HEK293 (cell line): Measurements from ENCODE around the gene KDM4C.

ENCODE experiments used
- CTCF ChIA-PET: fragments of 350-600 bp; formaldehyde crosslinking; extraction: SDS; loops from one replicate; lab custom pipeline; 2021; ENCODE audit warnings: antibody characterized with exemption; lab: Yijun Ruan, JAX
- POLR2A ChIA-PET: fragments of 300-600 bp; formaldehyde crosslinking; extraction: SDS; loops from one replicate; lab custom pipeline; 2020; ENCODE audit warnings: antibody characterized with exemption, inconsistent platforms; lab: Yijun Ruan, JAX
- H3K27ac ChIP-seq: fragments of 200-500 bp; sonication (Bioruptor generic); 2 replicates; pipeline ENCODE4 v1.5.1; 2014; ENCODE audit warnings: low read depth, low read length, control low read depth, inconsistent platforms; ENCODE audit errors: extremely low read depth
- H3K36me3 ChIP-seq, 2 experiments: fragments of 200-500 bp in 1 of 2; sonication (Bioruptor generic) in 1 of 2; 1 replicate in 1 of 2; 2 replicates in 1 of 2; pipeline ENCODE4 v1.5.1; 2014 to 2017; ENCODE audit warnings: inconsistent platforms in 2 of 2, low read length in 2 of 2; ENCODE audit not compliant: control insufficient read depth in 2 of 2, insufficient read depth in 1 of 2
- H3K4me1 ChIP-seq: fragments of 200-500 bp; sonication (Bioruptor generic); 2 replicates; pipeline ENCODE4 v1.5.1; 2014; ENCODE audit warnings: mild to moderate bottlenecking, low read length, inconsistent platforms; ENCODE audit not compliant: control insufficient read depth, insufficient read depth
- H3K4me3 ChIP-seq: 2 replicates; pipeline ENCODE4 v1.5.1; 2011; ENCODE audit warnings: low read depth, mild to moderate bottlenecking, control low read depth, low read length, moderate library complexity
- H3K9me3 ChIP-seq: fragments of 200-500 bp; sonication (Bioruptor generic); 2 replicates; pipeline ENCODE4 v1.5.1; 2014; ENCODE audit warnings: low read depth, low read length, inconsistent platforms; ENCODE audit not compliant: control insufficient read depth, insufficient read depth
- GLI4 ChIP-seq: fragments of 450-650 bp; formaldehyde crosslinking; IDR thresholded peaks from 2 replicates; pipeline ENCODE4 v1.5.1; 2016; ENCODE audit warnings: missing biosample characterization, missing genetic modification characterization
- HOXA7 ChIP-seq: sonication (generic); formaldehyde crosslinking; IDR thresholded peaks from 2 replicates; pipeline ENCODE4 v1.8.1; 2022; ENCODE audit warnings: missing genetic modification reagents, borderline replicate concordance
- KLF10 ChIP-seq: fragments of 450-650 bp; IDR thresholded peaks from 2 replicates; pipeline ENCODE4 v1.5.1; 2018; ENCODE audit warnings: missing biosample characterization, mild to moderate bottlenecking, missing genetic modification characterization
- REST ChIP-seq: fragments of 450-650 bp; formaldehyde crosslinking; IDR thresholded peaks from 2 replicates; pipeline ENCODE4 v1.5.1; 2016; ENCODE audit warnings: missing biosample characterization, missing genetic modification characterization
- SCRT2 ChIP-seq: fragments of 450-650 bp; formaldehyde crosslinking; IDR thresholded peaks from 2 replicates; pipeline ENCODE4 v1.5.1; 2016; ENCODE audit warnings: missing biosample characterization, missing genetic modification characterization
- SP2 ChIP-seq: fragments of 450-650 bp; formaldehyde crosslinking; IDR thresholded peaks from 2 replicates; pipeline ENCODE4 v1.5.1; 2016; ENCODE audit warnings: missing biosample characterization, missing genetic modification characterization
- SP7 ChIP-seq: fragments of 450-650 bp; formaldehyde crosslinking; IDR thresholded peaks from 2 replicates; pipeline ENCODE4 v1.5.1; 2016; ENCODE audit warnings: missing biosample characterization, missing genetic modification characterization
- ZBTB1 ChIP-seq: fragments of 450-650 bp; formaldehyde crosslinking; IDR thresholded peaks from 2 replicates; pipeline ENCODE4 v1.5.1; 2016; ENCODE audit warnings: missing biosample characterization, missing genetic modification characterization
- ZBTB11 ChIP-seq: fragments of 450-650 bp; formaldehyde crosslinking; conservative IDR thresholded peaks from 2 replicates; pipeline ENCODE4 v1.5.1; 2016; ENCODE audit warnings: low read depth, missing biosample characterization, missing genetic modification characterization
- ZBTB6 ChIP-seq: fragments of 450-650 bp; formaldehyde crosslinking; IDR thresholded peaks from 2 replicates; pipeline ENCODE4 v1.5.1; 2017; ENCODE audit warnings: missing biosample characterization, missing genetic modification characterization
- ZIC2 ChIP-seq: fragments of 450-650 bp; formaldehyde crosslinking; IDR thresholded peaks from 2 replicates; pipeline ENCODE4 v1.5.1; 2016; ENCODE audit warnings: missing biosample characterization, missing genetic modification characterization
- ZNF133 ChIP-seq: fragments of 450-650 bp; formaldehyde crosslinking; IDR thresholded peaks from 2 replicates; pipeline ENCODE4 v1.5.1; 2016; ENCODE audit warnings: missing biosample characterization, missing genetic modification characterization
- ZNF221 ChIP-seq: fragments of 450-650 bp; formaldehyde crosslinking; IDR thresholded peaks from 2 replicates; pipeline ENCODE4 v1.5.1; 2017; ENCODE audit warnings: missing biosample characterization, missing genetic modification characterization, borderline replicate concordance
- ZNF324 ChIP-seq: fragments of 450-650 bp; formaldehyde crosslinking; IDR thresholded peaks from 2 replicates; pipeline ENCODE4 v1.5.1; 2016; ENCODE audit warnings: missing biosample characterization, missing genetic modification characterization
- ZNF341 ChIP-seq: fragments of 450-650 bp; formaldehyde crosslinking; IDR thresholded peaks from 2 replicates; pipeline ENCODE4; 2016; ENCODE audit warnings: low read depth, missing biosample characterization, missing genetic modification characterization
- ZNF391 ChIP-seq: fragments of 450-650 bp; formaldehyde crosslinking; IDR thresholded peaks from 2 replicates; pipeline ENCODE4 v1.5.1; 2016; ENCODE audit warnings: low read depth, missing biosample characterization, missing genetic modification characterization, borderline replicate concordance
- ZNF513 ChIP-seq: fragments of 450-650 bp; IDR thresholded peaks from 2 replicates; pipeline ENCODE4 v1.5.1; 2018; ENCODE audit warnings: missing biosample characterization, missing genetic modification characterization
- ZNF549 ChIP-seq: fragments of 450-650 bp; IDR thresholded peaks from 2 replicates; pipeline ENCODE4 v1.5.1; 2018; ENCODE audit warnings: missing biosample characterization, missing genetic modification characterization, mild to moderate bottlenecking, inconsistent platforms, moderate library complexity
- ZNF555 ChIP-seq: fragments of 450-650 bp; formaldehyde crosslinking; conservative IDR thresholded peaks from 2 replicates; pipeline ENCODE4 v1.5.1; 2017; ENCODE audit warnings: missing biosample characterization, mild to moderate bottlenecking, missing genetic modification characterization, inconsistent platforms
- ZNF558 ChIP-seq: fragments of 450-650 bp; formaldehyde crosslinking; IDR thresholded peaks from 2 replicates; pipeline ENCODE4 v1.5.1; 2016; ENCODE audit warnings: missing biosample characterization, missing genetic modification characterization
- ZNF621 ChIP-seq: fragments of 450-650 bp; formaldehyde crosslinking; IDR thresholded peaks from 2 replicates; pipeline ENCODE4 v1.5.1; 2017; ENCODE audit warnings: missing biosample characterization, missing genetic modification characterization
- ZNF692 ChIP-seq: fragments of 450-650 bp; formaldehyde crosslinking; IDR thresholded peaks from 2 replicates; pipeline ENCODE4 v1.5.1; 2016; ENCODE audit warnings: missing biosample characterization, missing genetic modification characterization
- ZNF701 ChIP-seq: fragments of 450-650 bp; formaldehyde crosslinking; IDR thresholded peaks from 2 replicates; pipeline ENCODE4 v1.5.1; 2016; ENCODE audit warnings: missing biosample characterization, missing genetic modification characterization
- ZNF707 ChIP-seq: fragments of 450-650 bp; formaldehyde crosslinking; IDR thresholded peaks from 2 replicates; pipeline ENCODE4 v1.5.1; 2016; ENCODE audit warnings: missing biosample characterization, missing genetic modification characterization
- ZNF76 ChIP-seq: fragments of 450-650 bp; formaldehyde crosslinking; IDR thresholded peaks from 2 replicates; pipeline ENCODE4; 2016; ENCODE audit warnings: low read depth, missing biosample characterization, missing genetic modification characterization, borderline replicate concordance
- ZNF768 ChIP-seq: fragments of 450-650 bp; formaldehyde crosslinking; IDR thresholded peaks from 2 replicates; pipeline ENCODE4 v1.5.1; 2018; ENCODE audit warnings: missing biosample characterization, mild to moderate bottlenecking, missing genetic modification characterization
- ZSCAN16 ChIP-seq: fragments of 450-650 bp; formaldehyde crosslinking; IDR thresholded peaks from 2 replicates; pipeline ENCODE4 v1.5.1; 2016; ENCODE audit warnings: missing biosample characterization, missing genetic modification characterization
- ZSCAN23 ChIP-seq: fragments of 450-650 bp; formaldehyde crosslinking; IDR thresholded peaks from 2 replicates; pipeline ENCODE4 v1.5.1; 2016; ENCODE audit warnings: missing biosample characterization, missing genetic modification characterization
- ZSCAN30 ChIP-seq: fragments of 450-650 bp; IDR thresholded peaks from 2 replicates; pipeline ENCODE4 v1.5.1; 2018; ENCODE audit warnings: missing biosample characterization, mild to moderate bottlenecking, missing genetic modification characterization, moderate library complexity

The KDM4C gene

GRCh38 chr9:6757132-6757455 is 679 bp upstream of the KDM4C start (continued):
- no peak for TF ChIP-seq ZNF692
- TF ChIP-seq ZNF513 (tag by site-specific recombination) = no peak
- no peak for TF ChIP-seq ZNF549 (tag by site-specific recombination)
- TF ChIP-seq ZSCAN23 (tag by site-specific recombination) = no peak
- no peak for TF ChIP-seq ZSCAN16 (tag by site-specific recombination)
- peak; percentile 96 for TF ChIP-seq SCRT2 (tag by site-specific recombination)
- no peak for TF ChIP-seq ZBTB1 (tag by site-specific recombination)
- TF ChIP-seq, all 188 proteins: peak for 4

- H3K27ac ChIP-seq = peak overlapping the region; percentile 58; the same call in 1 of the 2 replicates
- ChIA-PET POLR2A (interaction anchor here (0.5 to 2.6 kb wide), 16 partner anchors 9 to 750 kb away, joined by 3 to 17 read pairs (median 5); partner anchors contain the start of gene GLDC), CTCF (interaction anchor here (0.6 kb wide), 1 partner anchor 20 kb away, joined by 3 read pairs; no protein-coding TSS in a partner anchor)
- no peak for TF ChIP-seq ZNF701 (tag by site-specific recombination)
- no peak for TF ChIP-seq ZNF555
- TF ChIP-seq SP7 (tag by site-specific recombination) = no peak
- TF ChIP-seq ZNF768 (tag by site-specific recombination) = no peak
- peak; percentile 91 for TF ChIP-seq ZNF341 (tag by site-specific recombination)
- TF ChIP-seq HOXA7 (CRISPR knock-in tag) = no peak
- TF ChIP-seq ZNF133 = no peak
- TF ChIP-seq ZBTB11 (tag by site-specific recombination) = no peak
- no peak for TF ChIP-seq ZNF621 (tag by site-specific recombination)
- no peak for TF ChIP-seq ZNF558 (tag by site-specific recombination)
- no peak for TF ChIP-seq REST (tag by site-specific recombination)
- no peak for TF ChIP-seq ZSCAN30 (tag by site-specific recombination)
- no peak for TF ChIP-seq ZNF76 (tag by site-specific recombination)
- no peak for TF ChIP-seq ZIC2
- TF ChIP-seq ZNF707 (tag by site-specific recombination) = no peak
- TF ChIP-seq ZNF324 = no peak
- no peak for TF ChIP-seq GLI4 (tag by site-specific recombination)
- no peak for TF ChIP-seq SP2 (tag by site-specific recombination)
- TF ChIP-seq ZNF221 (tag by site-specific recombination) = no peak
- no peak for TF ChIP-seq KLF10
- no peak for TF ChIP-seq ZBTB6 (tag by site-specific recombination)
- TF ChIP-seq ZNF391 (tag by site-specific recombination) = no peak
These were observed 400 bp downstream of the KDM4C start for GRCh38 chr9:6758248-6758497.

More at GRCh38 chr9:6758248-6758497, 400 bp downstream of the KDM4C start:
- H3K9me3 ChIP-seq = no peaks in the 10 kb centered on the region
- H3K36me3 ChIP-seq = no peaks in the 10 kb centered on the region
- peak overlapping the region; percentile 91 for H3K4me3 ChIP-seq
- no peaks in the 10 kb centered on the region for H3K4me1 ChIP-seq
